SJCRH30 (cell line): ENCODE results near the gene PDE8A. TPM values are rescaled to one million over a fixed set of nuclear protein-coding genes. Genes with fewer than 3 reads are reported as not detected.
A peak's percentile ranks its signal among the peaks of the same experiment; 100 is the strongest.
"Not testable (repeated sequence)": the region's sequence is repeated elsewhere in the genome, so short reads cannot be mapped to it uniquely, and the experiment has no call there.

Experiments
- DNase-seq, 2 experiments: peaks; one replicate each; pipeline ENCODE4 v3.0.0-alpha.2; 2015 to 2020
- H3K27ac ChIP-seq: fragments of 250-450 bp; sonication (Bioruptor Pico); 2 replicates; pipeline ENCODE4 v1.5.1; 2020; ENCODE audit warnings: mild to moderate bottlenecking, moderate library complexity
- H3K27me3 ChIP-seq: fragments of 250-450 bp; sonication (Bioruptor Pico); 2 replicates; pipeline ENCODE4 v1.5.1; 2020; ENCODE audit warnings: mild to moderate bottlenecking, moderate library complexity
- H3K36me3 ChIP-seq: fragments of 250-450 bp; sonication (Bioruptor Pico); 2 replicates; pipeline ENCODE4 v1.5.1; 2020; ENCODE audit warnings: mild to moderate bottlenecking, moderate library complexity
- H3K4me1 ChIP-seq: fragments of 250-450 bp; sonication (Bioruptor Pico); 2 replicates; pipeline ENCODE4 v1.5.1; 2020; ENCODE audit warnings: mild to moderate bottlenecking, moderate library complexity
- H3K4me3 ChIP-seq: fragments of 250-450 bp; sonication (Bioruptor Pico); 2 replicates; pipeline ENCODE4 v1.5.1; 2020; ENCODE audit warnings: mild to moderate bottlenecking, moderate library complexity
- H3K9me3 ChIP-seq: fragments of 250-450 bp; sonication (Bioruptor Pico); replicated peaks from 2 replicates; pipeline ENCODE4 v1.5.1; 2020; ENCODE audit warnings: mild to moderate bottlenecking, moderate library complexity
- total RNA-seq: library from RNA; depleted of rRNA; stranded (reverse); fragments of >200 nt; shearing (Covaris generic); gene quantifications from 2 replicates; pipeline ENCODE4 v1.2.3, GENCODE V29; 2014

PDE8A gene
- total RNA-seq, 1 experiment from 2014 or later, result 19.6 TPM

DNA sequence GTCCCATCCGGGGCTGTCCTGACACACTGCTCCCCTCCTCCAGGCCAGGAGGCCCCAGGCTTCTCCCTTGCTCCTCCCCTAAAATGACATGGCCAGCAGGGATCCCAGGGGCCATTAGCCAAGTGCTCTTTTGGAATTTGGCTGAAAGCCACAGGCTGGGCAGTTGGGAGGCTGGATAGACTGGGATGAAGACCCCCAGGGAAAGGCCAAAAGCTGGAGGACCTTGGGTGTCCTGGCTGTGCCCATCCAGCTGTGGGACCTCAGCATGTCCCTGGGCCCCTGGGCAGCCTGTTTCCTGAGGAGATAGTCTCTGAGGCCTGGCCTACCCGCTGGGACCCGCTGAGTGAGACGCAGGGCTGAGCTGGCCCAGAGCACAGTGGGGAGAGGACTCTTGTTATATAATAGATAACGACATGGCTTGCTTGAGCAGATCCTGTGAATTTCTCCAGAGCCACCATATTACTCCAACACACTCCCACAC is 5.7 kb upstream of the PDE8A start:
- Histone ChIP-seq H3K4me1 (peaks cover 4% of the 10 kb centered on the region; the same call in 1 of the 2 replicates), H3K9me3 (no peaks in the 10 kb centered on the region), H3K27me3 (no peaks in the 10 kb centered on the region), H3K36me3 (no peaks in the 10 kb centered on the region), H3K27ac (no peak overlapping the region), H3K4me3 (no peak overlapping the region)
- no peak for DNase-seq

DNA sequence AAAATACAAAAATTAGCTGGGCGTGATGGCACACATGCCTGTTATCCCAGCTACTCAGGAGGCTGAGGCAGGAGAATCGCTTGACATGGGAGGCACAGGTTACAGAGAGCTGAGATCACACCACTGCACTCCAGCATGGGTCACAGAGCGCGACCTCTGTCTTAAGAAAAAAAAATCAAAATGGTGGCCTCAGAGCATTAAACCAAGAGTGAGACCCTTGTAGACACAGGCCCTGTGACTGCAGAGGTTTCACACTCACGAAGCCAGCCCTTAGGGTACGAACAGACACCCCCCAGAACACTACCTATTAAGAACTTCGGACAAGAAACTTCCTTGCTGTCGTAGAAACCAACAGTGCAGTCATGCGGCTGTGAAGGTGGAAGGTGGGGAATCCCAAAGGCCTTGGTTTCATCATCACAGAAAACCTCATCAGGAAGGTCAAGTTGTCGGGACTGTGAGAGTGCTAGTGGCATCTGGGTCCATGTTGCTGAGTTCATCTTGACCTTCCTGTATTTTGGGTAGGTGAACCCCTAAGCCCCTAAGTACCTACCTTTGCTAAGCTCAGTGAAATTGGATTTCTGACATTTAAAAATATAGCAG is 4.8 kb upstream of the PDE8A start:
- H3K27me3 ChIP-seq, result no peaks in the 10 kb centered on the region
- no peak for DNase-seq
- peaks cover 4% of the 10 kb centered on the region; the same call in 1 of the 2 replicates for H3K4me1 ChIP-seq
- no peak overlapping the region for H3K27ac ChIP-seq
- no peaks in the 10 kb centered on the region for H3K9me3 ChIP-seq
- no peak overlapping the region for H3K4me3 ChIP-seq
- no peaks in the 10 kb centered on the region for H3K36me3 ChIP-seq

DNA sequence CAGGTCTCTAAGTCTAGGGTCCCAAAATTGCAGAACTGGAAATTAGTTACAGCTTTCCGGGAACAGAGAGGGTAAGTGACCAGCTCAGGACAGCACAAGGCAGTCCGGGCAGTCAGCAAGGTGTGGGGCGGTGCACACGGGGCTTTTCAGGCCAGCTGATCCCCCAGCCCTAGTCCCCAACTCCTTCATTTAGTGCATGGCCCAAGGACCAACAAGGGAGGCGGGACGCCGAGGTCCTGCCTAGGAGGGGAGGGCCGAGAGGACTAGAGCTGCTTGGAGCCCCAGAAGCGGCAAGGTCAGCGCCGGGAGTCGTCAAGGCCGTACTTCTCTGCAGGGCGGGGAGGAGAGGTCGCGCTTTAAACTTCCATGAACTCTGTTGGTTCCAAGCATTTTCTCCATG is 2.0 kb upstream of the PDE8A start:
- Histone ChIP-seq H3K9me3 (no peaks in the 10 kb centered on the region), H3K27me3 (no peaks in the 10 kb centered on the region), H3K36me3 (no peaks in the 10 kb centered on the region), H3K27ac (no peak overlapping the region; the same call in 1 of the 2 replicates), H3K4me1 (peaks cover 4% of the 10 kb centered on the region; the same call in 1 of the 2 replicates), H3K4me3 (peak overlapping the region; percentile 85)
- DNase-seq, result peak; percentile 45 to 62

DNA sequence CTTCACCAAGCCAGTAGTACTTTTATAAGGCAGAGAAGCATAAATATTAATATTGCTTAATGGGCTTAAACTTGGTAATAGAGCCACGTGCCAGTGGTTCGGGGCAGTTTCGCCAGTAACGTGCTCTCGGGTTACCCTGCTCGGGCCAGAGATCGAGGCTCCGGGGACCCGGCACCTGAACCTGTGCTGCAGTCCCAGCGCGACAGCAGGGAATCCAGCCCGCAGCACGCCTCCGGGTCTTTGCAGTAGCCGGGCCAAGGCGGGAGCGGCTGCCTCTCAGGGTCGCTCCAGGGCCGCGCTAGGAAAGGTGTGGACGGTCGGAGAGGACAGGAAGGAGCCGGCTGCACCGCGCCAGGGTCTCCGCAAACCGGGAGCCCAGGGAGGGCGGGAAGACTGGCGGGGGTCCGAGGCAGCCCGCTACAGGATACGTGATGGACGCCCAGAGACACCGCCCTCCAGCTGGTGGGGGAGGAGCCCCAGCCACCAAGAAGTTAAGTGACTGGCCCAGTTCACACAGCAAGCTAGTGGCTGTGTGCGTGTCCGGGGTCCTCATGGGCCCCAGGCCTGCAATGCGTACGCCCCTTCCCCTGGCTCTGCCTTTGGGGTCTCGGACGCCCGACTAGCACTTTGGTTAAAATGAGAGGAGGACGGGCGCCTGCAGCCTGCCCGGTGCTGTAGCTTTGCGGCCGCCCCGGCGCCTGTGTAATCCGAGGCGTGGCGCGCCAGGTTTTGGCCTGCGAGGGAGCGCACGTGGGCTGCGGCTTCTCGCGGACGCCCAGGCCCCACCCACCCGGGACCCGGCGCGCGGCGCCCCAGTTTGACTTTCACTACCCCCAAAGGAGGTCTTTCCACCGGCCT is 1.2 kb upstream of the PDE8A start:
- Histone ChIP-seq H3K4me3 (peak overlapping the region; percentile 85), H3K9me3 (no peaks in the 10 kb centered on the region), H3K27ac (peak overlapping the region; percentile 86), H3K4me1 (peaks cover 4% of the 10 kb centered on the region; the same call in 1 of the 2 replicates), H3K36me3 (no peaks in the 10 kb centered on the region), H3K27me3 (no peaks in the 10 kb centered on the region)
- peak; percentile 87 for DNase-seq

DNA sequence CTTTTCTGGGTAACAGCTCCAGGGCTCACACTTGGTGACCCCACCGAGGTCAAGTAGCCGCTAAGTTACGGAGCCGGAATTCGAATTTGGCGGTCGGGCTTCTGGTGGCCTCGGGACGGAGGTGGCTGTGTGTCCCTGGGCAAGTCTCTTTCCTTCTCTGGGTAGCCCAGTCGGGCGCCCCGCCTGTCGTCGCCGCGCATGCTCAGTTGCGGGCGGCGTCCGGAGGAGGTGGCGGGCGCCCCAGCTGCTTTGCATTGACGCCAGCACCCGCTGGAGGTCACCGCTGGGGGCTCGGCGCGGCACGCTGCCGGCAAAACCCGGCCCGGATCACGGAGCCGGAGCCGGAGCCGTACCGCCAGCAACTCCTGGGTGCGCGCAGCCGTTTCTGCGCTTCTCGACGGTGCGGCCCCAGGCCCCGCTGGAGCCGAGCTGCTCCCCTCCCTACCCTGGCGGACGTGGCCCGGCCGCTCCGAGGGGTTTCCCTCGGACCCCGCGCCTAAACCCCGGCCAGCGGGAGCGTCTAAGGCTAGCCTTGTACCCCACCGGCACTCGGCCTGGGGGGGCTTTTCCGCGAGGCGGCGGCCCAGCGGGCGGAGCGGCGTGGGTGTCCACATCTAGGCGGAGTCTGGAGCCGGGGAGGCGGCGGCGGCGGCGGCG is 474 bp upstream of the PDE8A start:
- DNase-seq, result peak; percentile 93 to 95
- no peaks in the 10 kb centered on the region for H3K27me3 ChIP-seq
- peak overlapping the region; percentile 85 for H3K4me3 ChIP-seq
- no peaks in the 10 kb centered on the region for H3K36me3 ChIP-seq
- H3K4me1 ChIP-seq, result peaks cover 4% of the 10 kb centered on the region; the same call in 1 of the 2 replicates
- H3K27ac ChIP-seq, result peak overlapping the region; percentile 86
- H3K9me3 ChIP-seq, result no peaks in the 10 kb centered on the region

DNA sequence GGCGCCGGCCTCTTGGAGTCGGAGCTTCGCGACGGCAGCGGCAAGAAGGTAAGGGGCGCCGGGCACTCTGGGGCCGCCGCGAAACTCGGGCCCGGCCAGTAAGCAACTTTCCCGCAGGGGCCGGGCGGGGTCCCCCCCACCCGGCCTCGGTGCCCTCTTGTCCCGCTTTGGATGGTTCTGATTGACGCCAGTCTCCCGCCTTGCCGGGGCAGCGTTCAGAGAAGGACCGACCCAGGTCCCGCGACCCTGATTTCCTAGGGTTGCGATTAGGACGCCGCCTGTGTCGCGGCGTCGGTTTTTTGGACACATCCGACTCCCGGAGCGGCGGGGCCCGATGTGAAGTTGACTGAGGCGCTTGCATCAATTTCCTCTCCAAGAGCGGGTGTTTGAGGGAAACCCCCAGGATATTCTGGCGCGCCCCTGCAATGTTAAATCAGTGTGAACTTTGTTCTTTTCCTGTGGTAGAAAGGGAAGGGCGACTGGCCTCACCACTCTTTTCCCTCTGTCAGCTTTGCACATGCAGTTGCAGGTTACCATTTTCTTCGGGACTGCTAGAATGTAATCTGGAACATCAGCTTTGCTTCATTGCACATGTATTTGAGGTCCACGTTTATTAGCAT is 755 bp downstream of the PDE8A start:
- peak in 1 of 2 experiments; percentile 29 for DNase-seq
- Histone ChIP-seq H3K9me3 (no peaks in the 10 kb centered on the region), H3K27me3 (no peaks in the 10 kb centered on the region), H3K4me1 (peaks cover 4% of the 10 kb centered on the region; the same call in 1 of the 2 replicates), H3K27ac (no peak overlapping the region), H3K4me3 (peak overlapping the region; percentile 85), H3K36me3 (no peaks in the 10 kb centered on the region)

DNA sequence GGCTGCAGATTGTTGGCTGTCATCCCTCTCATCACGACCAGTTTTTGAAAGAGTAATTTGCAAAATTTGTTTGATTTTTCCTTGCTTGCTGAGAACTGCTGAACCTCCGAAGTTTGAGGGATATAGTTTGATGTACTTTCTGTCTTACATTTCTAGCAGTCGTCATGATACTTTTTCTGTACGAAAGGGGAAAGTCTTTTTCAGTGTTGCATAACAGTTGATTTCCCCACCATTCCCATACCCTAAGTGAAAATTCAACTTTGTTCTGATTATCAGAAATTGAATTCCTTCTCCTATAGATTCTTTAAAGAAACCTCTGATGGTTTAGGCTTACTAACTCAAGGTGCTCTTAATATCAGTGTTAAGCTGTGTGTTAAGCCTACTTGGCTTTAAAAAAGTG is 1.6 kb downstream of the PDE8A start:
- H3K9me3 ChIP-seq, result no peaks in the 10 kb centered on the region
- no peaks in the 10 kb centered on the region for H3K36me3 ChIP-seq
- peaks cover 3% of the 10 kb centered on the region; the same call in 1 of the 2 replicates for H3K4me1 ChIP-seq
- DNase-seq, result no peak
- H3K4me3 ChIP-seq, result no peak overlapping the region
- no peak overlapping the region for H3K27ac ChIP-seq
- H3K27me3 ChIP-seq, result no peaks in the 10 kb centered on the region

DNA sequence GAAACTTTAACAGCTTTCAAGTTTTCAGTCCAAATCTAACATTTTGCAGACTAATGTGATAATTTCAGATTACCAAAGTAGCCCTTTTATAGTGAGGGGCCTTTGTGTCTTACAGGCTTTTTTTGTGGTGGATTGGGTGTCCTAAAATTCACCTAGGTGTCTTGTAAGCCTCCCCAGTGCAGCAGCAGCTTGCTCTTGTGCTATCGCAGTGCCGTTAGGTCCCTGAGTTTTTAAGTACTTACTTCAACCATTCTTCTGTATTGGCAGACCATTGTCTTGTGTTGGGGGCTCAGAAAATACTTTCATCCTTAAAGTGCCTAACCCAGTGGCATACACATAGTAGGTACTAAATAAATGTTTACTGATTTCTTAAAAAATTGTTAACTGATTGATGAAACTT is 2.1 kb downstream of the PDE8A start:
- Histone ChIP-seq H3K4me3 (no peak overlapping the region), H3K27me3 (no peaks in the 10 kb centered on the region), H3K36me3 (no peaks in the 10 kb centered on the region), H3K4me1 (no peaks in the 10 kb centered on the region; the same call in 1 of the 2 replicates), H3K27ac (no peak overlapping the region), H3K9me3 (no peaks in the 10 kb centered on the region)
- no peak for DNase-seq

DNA sequence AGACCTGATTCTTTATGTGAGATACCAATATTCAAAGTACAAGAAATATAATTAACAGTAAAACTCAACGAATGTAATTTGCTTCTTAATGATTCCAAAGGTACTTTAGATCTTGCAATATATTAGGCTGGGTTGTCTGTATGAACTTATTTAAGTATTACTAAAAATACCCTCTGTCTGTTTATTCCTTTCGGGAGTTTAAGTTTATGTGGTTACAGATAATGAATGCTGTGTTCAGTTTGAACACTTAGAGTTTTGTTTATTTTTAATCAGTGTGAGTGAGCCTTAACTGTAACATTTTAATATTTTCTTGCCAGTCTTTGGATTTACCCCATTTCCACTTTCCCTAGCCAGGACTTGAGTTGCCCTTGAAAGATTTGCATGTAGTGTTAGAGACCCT is 3.5 kb downstream of the PDE8A start:
- Histone ChIP-seq H3K4me3 (no peak overlapping the region), H3K9me3 (no peaks in the 10 kb centered on the region), H3K4me1 (no peaks in the 10 kb centered on the region), H3K36me3 (no peaks in the 10 kb centered on the region), H3K27ac (no peak overlapping the region), H3K27me3 (no peaks in the 10 kb centered on the region)
- no peak for DNase-seq

DNA sequence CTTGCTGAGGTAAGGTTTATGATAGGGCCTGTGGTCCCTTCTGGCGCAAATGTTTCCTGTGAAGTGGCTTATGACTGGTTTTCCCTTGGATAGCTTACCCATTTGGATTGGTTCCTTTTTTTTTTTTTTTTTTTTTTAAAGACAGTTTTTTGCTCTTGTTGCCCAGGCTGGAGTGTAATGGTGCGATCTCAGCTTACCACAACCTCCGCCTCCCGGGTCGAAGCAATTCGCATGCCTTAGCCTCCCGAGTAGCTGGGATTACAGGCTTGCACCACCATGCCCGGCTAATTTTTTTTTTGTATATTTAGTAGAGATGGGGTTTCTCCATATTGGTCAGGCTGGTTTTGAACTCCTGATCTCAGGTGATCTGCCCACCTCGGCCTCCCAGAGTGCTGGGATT is 5.7 kb downstream of the PDE8A start:
- H3K27ac ChIP-seq, H3K4me1 ChIP-seq, H3K9me3 ChIP-seq, DNase-seq, H3K4me3 ChIP-seq, H3K27me3 ChIP-seq, H3K36me3 ChIP-seq: not testable (repeated sequence)

DNA sequence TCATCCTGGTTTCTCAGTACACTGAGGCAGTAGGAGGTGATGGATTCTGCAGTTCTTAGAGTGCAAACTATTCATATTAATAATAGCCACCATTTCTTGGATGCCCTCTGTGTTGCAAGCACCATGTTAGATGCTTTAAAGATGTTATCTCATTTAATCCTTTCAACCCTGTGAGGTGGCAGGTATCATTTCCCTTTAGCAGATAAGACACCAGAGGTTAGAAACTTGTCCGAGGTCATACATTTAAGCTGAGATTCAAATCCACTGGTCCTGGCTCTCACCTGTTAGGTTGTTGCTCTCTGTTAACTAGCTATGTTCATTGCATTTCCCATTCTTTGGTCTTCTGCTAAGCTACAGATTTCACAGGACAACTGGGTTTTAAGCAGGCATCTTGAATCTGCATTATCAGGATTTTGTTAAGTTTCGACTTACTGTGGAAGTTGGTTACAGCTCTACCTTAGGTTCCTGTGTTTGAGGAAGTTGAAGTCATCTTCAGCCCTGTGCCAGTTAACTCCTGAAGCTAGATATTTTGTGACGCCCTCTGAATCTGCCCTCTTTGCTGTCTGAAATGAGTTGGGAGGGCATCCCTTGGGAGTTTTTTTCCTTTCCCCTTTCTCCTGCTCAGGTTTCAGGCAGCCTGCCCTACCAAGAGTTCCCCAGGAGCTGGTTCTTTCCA is 6.4 kb downstream of the PDE8A start:
- no peak overlapping the region for H3K27ac ChIP-seq
- H3K9me3 ChIP-seq, result no peaks in the 10 kb centered on the region
- peaks cover 13% of the 10 kb centered on the region; the same call in 1 of the 2 replicates for H3K4me1 ChIP-seq
- DNase-seq, result no peak
- H3K36me3 ChIP-seq, result no peaks in the 10 kb centered on the region
- H3K4me3 ChIP-seq, result no peak overlapping the region
- no peaks in the 10 kb centered on the region for H3K27me3 ChIP-seq

DNA sequence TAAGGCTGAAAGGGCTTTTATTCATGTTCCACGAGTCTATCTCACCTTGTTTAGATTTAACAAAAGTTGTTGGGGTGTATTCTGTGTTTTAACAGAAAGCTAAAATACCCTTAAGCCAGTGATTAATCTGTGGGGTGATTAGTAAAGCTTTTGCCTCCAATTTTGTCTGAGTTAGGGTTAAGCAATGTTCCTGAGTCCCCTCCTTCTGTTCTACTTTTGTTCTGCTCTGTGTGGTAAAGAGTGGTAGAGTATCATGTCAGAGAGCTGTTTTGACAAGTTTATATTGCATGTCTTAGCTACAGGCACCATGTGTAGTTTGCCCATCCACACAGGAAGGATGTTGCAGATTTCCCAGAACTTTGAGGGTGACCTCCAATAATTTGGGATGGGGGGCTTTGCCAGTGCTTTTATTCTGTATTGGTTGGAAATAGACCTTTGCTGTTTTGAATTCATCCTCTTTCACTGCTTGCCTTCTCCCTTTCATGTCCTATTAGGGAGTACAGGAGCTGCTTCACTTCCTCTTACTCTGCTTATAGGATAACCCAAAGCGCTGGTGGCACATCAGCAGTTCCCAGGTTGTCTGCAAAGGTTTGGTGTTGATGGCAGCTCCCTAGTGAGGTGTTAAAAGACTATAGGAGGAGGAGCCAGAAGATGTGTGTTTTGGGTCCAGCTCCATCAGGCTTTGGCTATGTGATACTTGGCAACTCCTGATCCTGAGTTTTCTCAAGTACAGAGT is 7.4 kb downstream of the PDE8A start:
- DNase-seq, result no peak
- Histone ChIP-seq H3K27me3 (no peaks in the 10 kb centered on the region), H3K4me3 (no peak overlapping the region), H3K9me3 (no peaks in the 10 kb centered on the region), H3K36me3 (no peaks in the 10 kb centered on the region), H3K4me1 (peaks cover 13% of the 10 kb centered on the region; the same call in 1 of the 2 replicates), H3K27ac (no peak overlapping the region)

DNA sequence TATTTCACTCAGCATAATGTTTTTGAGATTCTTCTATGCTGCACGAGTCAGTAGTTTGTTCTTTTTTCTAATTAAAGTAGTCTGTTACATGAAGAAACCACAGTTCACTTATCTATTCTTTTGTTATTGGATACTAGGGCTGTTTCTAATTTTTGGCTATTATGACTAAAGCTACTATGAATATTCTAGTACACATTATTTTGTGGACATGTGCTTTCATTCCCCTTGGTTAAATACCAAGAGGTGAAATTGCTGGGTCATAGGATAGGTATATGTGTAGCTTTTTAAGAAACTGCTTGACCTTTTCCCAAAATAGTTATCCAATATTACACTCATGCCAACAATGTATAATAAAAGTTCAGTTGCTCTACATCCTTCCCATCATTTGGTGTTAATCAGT is 8.9 kb downstream of the PDE8A start:
- Histone ChIP-seq H3K4me1 (peaks cover 13% of the 10 kb centered on the region; the same call in 1 of the 2 replicates), H3K9me3 (no peaks in the 10 kb centered on the region), H3K27me3 (no peaks in the 10 kb centered on the region), H3K4me3 (no peak overlapping the region), H3K36me3 (no peaks in the 10 kb centered on the region), H3K27ac (no peak overlapping the region)
- no peak for DNase-seq
